ENCODE measurements around the gene TMC8.

DNA sequence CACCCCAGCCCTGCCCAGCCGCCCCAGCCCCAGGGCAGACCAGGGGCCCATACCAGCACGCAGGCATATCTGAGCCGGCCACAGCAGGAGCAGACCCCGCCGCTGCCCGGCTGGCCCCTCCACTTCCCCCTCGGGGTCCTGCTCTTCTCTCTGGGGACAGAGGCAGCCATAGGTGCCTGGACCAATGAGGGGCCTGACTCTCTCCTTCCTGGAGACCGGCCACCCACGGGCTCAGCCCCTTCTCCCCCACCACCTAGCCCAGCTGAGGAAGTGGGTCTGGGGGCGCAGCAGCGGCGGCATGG lies 5.8 kb upstream of the TMC8 start:
- TF ChIP-seq CTCF (conservative IDR thresholded peaks at IDR 0.05 in 1 of 2, IDR thresholded peaks at IDR 0.05 in 1 of 2; ENCODE audit: extremely low read depth in 1 of 2, insufficient read depth in 1 of 2, low read depth in 1 of 2, low read length in 2 of 2) (no peak), EZH2 (IDR thresholded peaks at IDR 0.05; ENCODE audit: borderline replicate concordance, low read length) (no peak)

Measured in mammary epithelial cell (primary cell).